Activated CD8-positive, alpha-beta T cell treated with anti-CD3 and anti-CD28 coated beads, Interleukin-2, amount 10 ng/mL, durations not matched to agents 7 days and 5 days (primary cell): ENCODE measurements around the gene CDH22. TPM values are rescaled to one million over a fixed set of nuclear protein-coding genes. Genes with fewer than 3 reads are reported as not detected.

Experiments
- ATAC-seq: fragments of 150-1000 bp; cut with Tn5 transposase; one replicate; pipeline ENCODE4 v1.10.0; 2021; ENCODE audit warnings: moderate library complexity
- CTCF ChIA-PET: fragments of 350-600 bp; sonication (Branson Sonifier 250); formaldehyde crosslinking; loops from one replicate; lab custom pipeline; 2021; ENCODE audit warnings: antibody characterized with exemption; lab: Charles Lee
- POLR2A ChIA-PET: fragments of 350-600 bp; sonication (Branson Sonifier 250); formaldehyde crosslinking; loops from one replicate; lab custom pipeline; 2021; ENCODE audit warnings: antibody characterized with exemption; lab: Charles Lee
- DNase-seq: peaks from one replicate; pipeline ENCODE4 v3.0.0-alpha.2; 2020
- H3K27ac Mint-ChIP-seq: one replicate; pipeline ENCODE4 v1.8.0; 2021; ENCODE audit warnings: mild to moderate bottlenecking, mixed read lengths
- H3K27me3 Mint-ChIP-seq: one replicate; pipeline ENCODE4 v1.8.0; 2021; ENCODE audit warnings: low read depth, mixed read lengths
- H3K36me3 Mint-ChIP-seq: one replicate; pipeline ENCODE4 v1.8.0; 2021; ENCODE audit warnings: low read depth, mixed read lengths
- H3K4me1 Mint-ChIP-seq: one replicate; pipeline ENCODE4 v1.8.0; 2021; ENCODE audit warnings: low read depth, mixed read lengths
- H3K4me3 Mint-ChIP-seq: one replicate; pipeline ENCODE4 v1.8.0; 2021; ENCODE audit warnings: mild to moderate bottlenecking, mixed read lengths
- H3K9me3 Mint-ChIP-seq: one replicate; pipeline ENCODE4 v1.8.0; 2022; ENCODE audit warnings: mixed read lengths; ENCODE audit not compliant: insufficient read depth
- total RNA-seq, 2 experiments: library from RNA; stranded (reverse); gene quantifications; one replicate each; pipeline ENCODE4 v1.2.3, GENCODE V29; 2021

The CDH22 gene
- total RNA-seq, 2 experiments from 2014 or later, result not detected

- H3K9me3 Mint-ChIP-seq, result no peaks in the 10 kb centered on the region
- no peaks in the 10 kb centered on the region for H3K36me3 Mint-ChIP-seq
- H3K4me1 Mint-ChIP-seq, result no peaks in the 10 kb centered on the region
- ChIA-PET CTCF (no interaction called here), POLR2A (no interaction called here)
- H3K4me3 Mint-ChIP-seq, result no peak overlapping the region
- no peak for ATAC-seq
- H3K27me3 Mint-ChIP-seq, result peaks cover 10% of the 10 kb centered on the region
- no peak overlapping the region for H3K27ac Mint-ChIP-seq
- DNase-seq, result no peak
These were observed 146.4 kb downstream of the CDH22 start for GRCh38 chr20:46161921-46162320.

GRCh38 chr20:46160661-46161060 is 147.6 kb downstream of the CDH22 start:
- no peak for ATAC-seq
- POLR2A ChIA-PET, result no interaction called here
- no peak overlapping the region for H3K4me3 Mint-ChIP-seq
- CTCF ChIA-PET, result no interaction called here
- peaks cover 7% of the 10 kb centered on the region for H3K27me3 Mint-ChIP-seq
- H3K4me1 Mint-ChIP-seq, result no peaks in the 10 kb centered on the region
- no peaks in the 10 kb centered on the region for H3K9me3 Mint-ChIP-seq
- H3K27ac Mint-ChIP-seq, result no peak overlapping the region
- no peaks in the 10 kb centered on the region for H3K36me3 Mint-ChIP-seq
- DNase-seq, result no peak

GRCh38 chr20:46159101-46159897 is 149.0 kb downstream of the CDH22 start:
- DNase-seq (no peak), ATAC-seq (no peak)
- POLR2A ChIA-PET, result no interaction called here
- Mint-ChIP-seq H3K27ac (no peak overlapping the region), H3K4me3 (no peak overlapping the region), H3K36me3 (no peaks in the 10 kb centered on the region), H3K4me1 (no peaks in the 10 kb centered on the region), H3K27me3 (peaks cover 11% of the 10 kb centered on the region), H3K9me3 (no peaks in the 10 kb centered on the region)
- CTCF ChIA-PET, result no interaction called here

- POLR2A ChIA-PET, result no interaction called here
- Mint-ChIP-seq H3K9me3 (no peaks in the 10 kb centered on the region), H3K4me1 (no peaks in the 10 kb centered on the region), H3K4me3 (no peak overlapping the region), H3K36me3 (no peaks in the 10 kb centered on the region), H3K27me3 (peaks cover 6% of the 10 kb centered on the region), H3K27ac (no peak overlapping the region)
- ATAC-seq (no peak), DNase-seq (no peak)
- CTCF ChIA-PET, result no interaction called here
These were observed 149.8 kb downstream of the CDH22 start for GRCh38 chr20:46158476-46158987.

- DNase-seq, result no peak
- ChIA-PET POLR2A (no interaction called here), CTCF (interaction anchor here (1.1 kb wide), 1 partner anchor 143 kb away, joined by 4 read pairs; no protein-coding TSS in a partner anchor)
- Mint-ChIP-seq H3K4me1 (no peaks in the 10 kb centered on the region), H3K9me3 (no peaks in the 10 kb centered on the region), H3K36me3 (no peaks in the 10 kb centered on the region), H3K4me3 (no peak overlapping the region), H3K27me3 (peaks cover 6% of the 10 kb centered on the region), H3K27ac (no peak overlapping the region)
- no peak for ATAC-seq
These were observed 150.7 kb downstream of the CDH22 start for GRCh38 chr20:46157625-46158024.

- no peak overlapping the region for H3K27ac Mint-ChIP-seq
- H3K9me3 Mint-ChIP-seq, result no peaks in the 10 kb centered on the region
- ChIA-PET CTCF (interaction anchor here (0.6 to 1.1 kb wide), 2 partner anchors 69 to 143 kb away, joined by 3 to 4 read pairs; no protein-coding TSS in a partner anchor), POLR2A (no interaction called here)
- ATAC-seq (no peak), DNase-seq (no peak)
- no peak overlapping the region for H3K4me3 Mint-ChIP-seq
- H3K27me3 Mint-ChIP-seq, result peaks cover 6% of the 10 kb centered on the region
- no peaks in the 10 kb centered on the region for H3K36me3 Mint-ChIP-seq
- H3K4me1 Mint-ChIP-seq, result no peaks in the 10 kb centered on the region
These were observed 151.2 kb downstream of the CDH22 start for GRCh38 chr20:46157076-46157592.

- ATAC-seq, result no peak
- Mint-ChIP-seq H3K4me3 (no peak overlapping the region), H3K4me1 (no peaks in the 10 kb centered on the region), H3K27ac (no peak overlapping the region), H3K9me3 (no peaks in the 10 kb centered on the region), H3K36me3 (no peaks in the 10 kb centered on the region), H3K27me3 (peaks cover 6% of the 10 kb centered on the region)
- POLR2A ChIA-PET, result no interaction called here
- CTCF ChIA-PET, result no interaction called here
- no peak for DNase-seq
These were observed 152.2 kb downstream of the CDH22 start for GRCh38 chr20:46156065-46156464.

GRCh38 chr20:46154796-46155195 is 153.5 kb downstream of the CDH22 start:
- Mint-ChIP-seq H3K27ac (no peak overlapping the region), H3K27me3 (peaks cover 6% of the 10 kb centered on the region), H3K9me3 (no peaks in the 10 kb centered on the region), H3K4me3 (no peak overlapping the region), H3K4me1 (no peaks in the 10 kb centered on the region), H3K36me3 (no peaks in the 10 kb centered on the region)
- ChIA-PET POLR2A (no interaction called here), CTCF (no interaction called here)
- ATAC-seq (no peak), DNase-seq (no peak)

- ChIA-PET CTCF (no interaction called here), POLR2A (no interaction called here)
- H3K27ac Mint-ChIP-seq, result no peak overlapping the region
- H3K9me3 Mint-ChIP-seq, result no peaks in the 10 kb centered on the region
- no peaks in the 10 kb centered on the region for H3K4me1 Mint-ChIP-seq
- no peak overlapping the region for H3K4me3 Mint-ChIP-seq
- no peak for DNase-seq
- no peak for ATAC-seq
- H3K36me3 Mint-ChIP-seq, result no peaks in the 10 kb centered on the region
- peaks cover 6% of the 10 kb centered on the region for H3K27me3 Mint-ChIP-seq
These were observed 154.0 kb downstream of the CDH22 start for GRCh38 chr20:46154305-46154704.

GRCh38 chr20:46152824-46153586 is 155.3 kb downstream of the CDH22 start:
- Mint-ChIP-seq H3K36me3 (no peaks in the 10 kb centered on the region), H3K9me3 (no peaks in the 10 kb centered on the region), H3K27me3 (peaks cover 4% of the 10 kb centered on the region), H3K27ac (no peak overlapping the region), H3K4me1 (no peaks in the 10 kb centered on the region), H3K4me3 (no peak overlapping the region)
- no peak for DNase-seq
- no peak for ATAC-seq
- ChIA-PET CTCF (no interaction called here), POLR2A (no interaction called here)

- Mint-ChIP-seq H3K27ac (no peak overlapping the region), H3K36me3 (no peaks in the 10 kb centered on the region), H3K4me3 (no peak overlapping the region), H3K4me1 (no peaks in the 10 kb centered on the region), H3K9me3 (no peaks in the 10 kb centered on the region), H3K27me3 (peaks cover 4% of the 10 kb centered on the region)
- no peak for ATAC-seq
- POLR2A ChIA-PET, result no interaction called here
- peak; percentile 35 for DNase-seq
- CTCF ChIA-PET, result no interaction called here
These were observed 156.4 kb downstream of the CDH22 start for GRCh38 chr20:46151936-46152335.

GRCh38 chr20:46150943-46151342 is 157.4 kb downstream of the CDH22 start:
- CTCF ChIA-PET, result no interaction called here
- DNase-seq, result no peak
- no peaks in the 10 kb centered on the region for H3K4me1 Mint-ChIP-seq
- H3K4me3 Mint-ChIP-seq, result no peak overlapping the region
- H3K36me3 Mint-ChIP-seq, result no peaks in the 10 kb centered on the region
- H3K9me3 Mint-ChIP-seq, result no peaks in the 10 kb centered on the region
- H3K27me3 Mint-ChIP-seq, result peaks cover 4% of the 10 kb centered on the region
- H3K27ac Mint-ChIP-seq, result no peak overlapping the region
- no peak for ATAC-seq
- POLR2A ChIA-PET, result no interaction called here
